ENCODE results near the gene SF1.

The SF1 gene

GRCh38 chr11:64784813-64785581 is 6.7 kb upstream of the SF1 start:
- Histone ChIP-seq H3K36me3 (ENCODE audit: insufficient read depth, low read length) (peaks cover 9% of the 10 kb centered on the region), H3K4me1 (ENCODE audit: insufficient read depth, low read length) (no peaks in the 10 kb centered on the region), H2AFZ (ENCODE audit: low read depth, low read length) (no peak overlapping the region), H3K27me3 (ENCODE audit: insufficient read depth, low read length) (no peaks in the 10 kb centered on the region), H3K9me3 (ENCODE audit: low read length) (no peaks in the 10 kb centered on the region), H3K4me3 (ENCODE audit: low read length) (no peak overlapping the region)

- Histone ChIP-seq H3K27me3 (ENCODE audit: insufficient read depth, low read length) (no peaks in the 10 kb centered on the region), H3K36me3 (ENCODE audit: insufficient read depth, low read length) (peaks cover 51% of the 10 kb centered on the region), H3K4me1 (ENCODE audit: insufficient read depth, low read length) (peaks cover 28% of the 10 kb centered on the region), H2AFZ (ENCODE audit: low read depth, low read length) (no peak overlapping the region), H3K9me3 (ENCODE audit: low read length) (no peaks in the 10 kb centered on the region), H3K4me3 (ENCODE audit: low read length) (peak overlapping the region; percentile 99)
These were observed 194 bp downstream of the SF1 start for GRCh38 chr11:64778223-64778472.

GRCh38 chr11:64777449-64778222 is 706 bp downstream of the SF1 start:
- Histone ChIP-seq H3K4me1 (ENCODE audit: insufficient read depth, low read length) (peaks cover 28% of the 10 kb centered on the region), H3K36me3 (ENCODE audit: insufficient read depth, low read length) (peaks cover 56% of the 10 kb centered on the region), H2AFZ (ENCODE audit: low read depth, low read length) (no peak overlapping the region)

GRCh38 chr11:64776875-64777274 is 1.5 kb downstream of the SF1 start:
- Histone ChIP-seq H3K27me3 (ENCODE audit: insufficient read depth, low read length) (no peaks in the 10 kb centered on the region), H3K9me3 (ENCODE audit: low read length) (no peaks in the 10 kb centered on the region), H3K4me1 (ENCODE audit: insufficient read depth, low read length) (peaks cover 28% of the 10 kb centered on the region), H3K36me3 (ENCODE audit: insufficient read depth, low read length) (peaks cover 64% of the 10 kb centered on the region), H3K4me3 (ENCODE audit: low read length) (peak overlapping the region; percentile 99), H2AFZ (ENCODE audit: low read depth, low read length) (no peak overlapping the region)

More at GRCh38 chr11:64777449-64778222, 706 bp downstream of the SF1 start:
- Histone ChIP-seq H3K4me3 (ENCODE audit: low read length) (peak overlapping the region; percentile 99), H3K9me3 (ENCODE audit: low read length) (no peaks in the 10 kb centered on the region), H3K27me3 (ENCODE audit: insufficient read depth, low read length) (no peaks in the 10 kb centered on the region)

GRCh38 chr11:64776425-64776824 is 1.9 kb downstream of the SF1 start:
- no peak overlapping the region for H2AFZ ChIP-seq (ENCODE audit: low read depth, low read length)
- H3K27me3 ChIP-seq (ENCODE audit: insufficient read depth, low read length): no peaks in the 10 kb centered on the region
- H3K4me3 ChIP-seq (ENCODE audit: low read length): peak overlapping the region; percentile 99
- no peaks in the 10 kb centered on the region for H3K9me3 ChIP-seq (ENCODE audit: low read length)
- H3K36me3 ChIP-seq (ENCODE audit: insufficient read depth, low read length): peaks cover 68% of the 10 kb centered on the region
- peaks cover 28% of the 10 kb centered on the region for H3K4me1 ChIP-seq (ENCODE audit: insufficient read depth, low read length)

- H3K36me3 ChIP-seq (ENCODE audit: insufficient read depth, low read length): peaks cover 82% of the 10 kb centered on the region
- H3K4me3 ChIP-seq (ENCODE audit: low read length): no peak overlapping the region
- no peak overlapping the region for H2AFZ ChIP-seq (ENCODE audit: low read depth, low read length)
- peaks cover 24% of the 10 kb centered on the region for H3K4me1 ChIP-seq (ENCODE audit: insufficient read depth, low read length)
- H3K27me3 ChIP-seq (ENCODE audit: insufficient read depth, low read length): no peaks in the 10 kb centered on the region
- no peaks in the 10 kb centered on the region for H3K9me3 ChIP-seq (ENCODE audit: low read length)
These were observed 4.2 kb downstream of the SF1 start for GRCh38 chr11:64774144-64774543.

- Histone ChIP-seq H3K4me1 (ENCODE audit: insufficient read depth, low read length) (peaks cover 23% of the 10 kb centered on the region), H2AFZ (ENCODE audit: low read depth, low read length) (no peak overlapping the region), H3K36me3 (ENCODE audit: insufficient read depth, low read length) (peaks cover 98% of the 10 kb centered on the region), H3K27me3 (ENCODE audit: insufficient read depth, low read length) (no peaks in the 10 kb centered on the region), H3K4me3 (ENCODE audit: low read length) (no peak overlapping the region), H3K9me3 (ENCODE audit: low read length) (no peaks in the 10 kb centered on the region)
These were observed 5.9 kb downstream of the SF1 start for GRCh38 chr11:64772303-64773018.

GRCh38 chr11:64771861-64772260 is 6.5 kb downstream of the SF1 start:
- Histone ChIP-seq H3K9me3 (ENCODE audit: low read length) (no peaks in the 10 kb centered on the region), H3K4me1 (ENCODE audit: insufficient read depth, low read length) (peaks cover 18% of the 10 kb centered on the region), H3K4me3 (ENCODE audit: low read length) (no peak overlapping the region), H3K27me3 (ENCODE audit: insufficient read depth, low read length) (no peaks in the 10 kb centered on the region), H3K36me3 (ENCODE audit: insufficient read depth, low read length) (peaks cover 99% of the 10 kb centered on the region), H2AFZ (ENCODE audit: low read depth, low read length) (no peak overlapping the region)

GRCh38 chr11:64770120-64770519 is 8.2 kb downstream of the SF1 start:
- peaks cover 92% of the 10 kb centered on the region for H3K36me3 ChIP-seq (ENCODE audit: insufficient read depth, low read length)

GRCh38 chr11:64769283-64769682 is 9.1 kb downstream of the SF1 start:
- H3K36me3 ChIP-seq (ENCODE audit: insufficient read depth, low read length): peaks cover 94% of the 10 kb centered on the region

More at GRCh38 chr11:64770120-64770519, 8.2 kb downstream of the SF1 start:
- no peak overlapping the region for H3K4me3 ChIP-seq (ENCODE audit: low read length)
- peaks cover 7% of the 10 kb centered on the region for H3K4me1 ChIP-seq (ENCODE audit: insufficient read depth, low read length)
- no peak overlapping the region for H2AFZ ChIP-seq (ENCODE audit: low read depth, low read length)
- no peaks in the 10 kb centered on the region for H3K27me3 ChIP-seq (ENCODE audit: insufficient read depth, low read length)
- H3K9me3 ChIP-seq (ENCODE audit: low read length): no peaks in the 10 kb centered on the region

GRCh38 chr11:64768300-64768694 is 10.0 kb downstream of the SF1 start:
- Histone ChIP-seq H3K4me1 (ENCODE audit: insufficient read depth, low read length) (peaks cover 23% of the 10 kb centered on the region), H3K4me3 (ENCODE audit: low read length) (no peak overlapping the region), H3K9me3 (ENCODE audit: low read length) (no peaks in the 10 kb centered on the region), H3K27me3 (ENCODE audit: insufficient read depth, low read length) (no peaks in the 10 kb centered on the region), H3K36me3 (ENCODE audit: insufficient read depth, low read length) (peaks cover 93% of the 10 kb centered on the region), H2AFZ (ENCODE audit: low read depth, low read length) (no peak overlapping the region)

More at GRCh38 chr11:64769283-64769682, 9.1 kb downstream of the SF1 start:
- peaks cover 15% of the 10 kb centered on the region for H3K4me1 ChIP-seq (ENCODE audit: insufficient read depth, low read length)
- no peak overlapping the region for H3K4me3 ChIP-seq (ENCODE audit: low read length)
- no peaks in the 10 kb centered on the region for H3K27me3 ChIP-seq (ENCODE audit: insufficient read depth, low read length)
- no peaks in the 10 kb centered on the region for H3K9me3 ChIP-seq (ENCODE audit: low read length)
- H2AFZ ChIP-seq (ENCODE audit: low read depth, low read length): no peak overlapping the region

- H3K27me3 ChIP-seq (ENCODE audit: insufficient read depth, low read length): no peaks in the 10 kb centered on the region
- H3K9me3 ChIP-seq (ENCODE audit: low read length): no peaks in the 10 kb centered on the region
- peaks cover 29% of the 10 kb centered on the region for H3K4me1 ChIP-seq (ENCODE audit: insufficient read depth, low read length)
- H2AFZ ChIP-seq (ENCODE audit: low read depth, low read length): no peak overlapping the region
- H3K36me3 ChIP-seq (ENCODE audit: insufficient read depth, low read length): peaks cover 91% of the 10 kb centered on the region
- H3K4me3 ChIP-seq (ENCODE audit: low read length): no peak overlapping the region
These were observed 10.7 kb downstream of the SF1 start for GRCh38 chr11:64767344-64768299.
